Effector memory CD4-positive, alpha-beta T cell (primary cell): Measurements from ENCODE around the gene HSPB6.

Experiments used
- DNase-seq, 3 donors: peaks; one replicate each; pipeline ENCODE4 v3.0.0-alpha.2; 2020
- H3K27ac ChIP-seq: 2 replicates; pipeline ENCODE4 v1.7.0; 2013; ENCODE audit warnings: mild to moderate bottlenecking, low read length, moderate library complexity; ENCODE audit not compliant: insufficient read depth, poor library complexity, severe bottlenecking
- H3K27me3 ChIP-seq: replicated peaks from 2 replicates; pipeline ENCODE4 v1.7.0; 2013; ENCODE audit warnings: mild to moderate bottlenecking, low read length; ENCODE audit not compliant: insufficient read depth, control insufficient read depth, poor library complexity, severe bottlenecking
- H3K36me3 ChIP-seq: 2 replicates; pipeline ENCODE4 v1.7.0; 2013; ENCODE audit warnings: mild to moderate bottlenecking, low read length, moderate library complexity; ENCODE audit not compliant: control insufficient read depth, insufficient read depth
- H3K4me1 ChIP-seq: 2 replicates; pipeline ENCODE4 v1.7.0; 2013; ENCODE audit warnings: low read length, mild to moderate bottlenecking; ENCODE audit not compliant: control insufficient read depth, insufficient read depth, poor library complexity, severe bottlenecking
- H3K4me3 ChIP-seq: 2 replicates; pipeline ENCODE4 v1.7.0; 2013; ENCODE audit warnings: low read length, low read depth, mild to moderate bottlenecking; ENCODE audit not compliant: insufficient read depth, poor library complexity, severe bottlenecking
- H3K9me3 ChIP-seq: 2 replicates; pipeline ENCODE4 v1.7.0; 2013; ENCODE audit warnings: mild to moderate bottlenecking, low read length, moderate library complexity; ENCODE audit not compliant: control insufficient read depth

HSPB6 gene

GRCh38 chr19:35722897-35723296 is 33.9 kb downstream of the HSPB6 start:
- Histone ChIP-seq H3K27me3 (no peaks in the 10 kb centered on the region), H3K9me3 (no peaks in the 10 kb centered on the region), H3K4me3 (no peak overlapping the region), H3K36me3 (peaks cover 71% of the 10 kb centered on the region), H3K4me1 (peaks cover 13% of the 10 kb centered on the region), H3K27ac (no peak overlapping the region)
- no peak for DNase-seq

GRCh38 chr19:35722461-35722860 is 34.4 kb downstream of the HSPB6 start:
- no peaks in the 10 kb centered on the region for H3K27me3 ChIP-seq
- DNase-seq: no peak
- H3K9me3 ChIP-seq: no peaks in the 10 kb centered on the region
- H3K4me1 ChIP-seq: peaks cover 13% of the 10 kb centered on the region
- peaks cover 67% of the 10 kb centered on the region for H3K36me3 ChIP-seq
- H3K4me3 ChIP-seq: no peak overlapping the region
- H3K27ac ChIP-seq: no peak overlapping the region

GRCh38 chr19:35721374-35721773 is 35.5 kb downstream of the HSPB6 start:
- Histone ChIP-seq H3K4me1 (peaks cover 21% of the 10 kb centered on the region), H3K36me3 (peaks cover 56% of the 10 kb centered on the region), H3K4me3 (no peak overlapping the region), H3K27ac (no peak overlapping the region), H3K9me3 (no peaks in the 10 kb centered on the region), H3K27me3 (no peaks in the 10 kb centered on the region)
- no peak for DNase-seq

GRCh38 chr19:35720648-35721047 is 36.2 kb downstream of the HSPB6 start:
- no peaks in the 10 kb centered on the region for H3K27me3 ChIP-seq
- H3K4me3 ChIP-seq: no peak overlapping the region
- peaks cover 29% of the 10 kb centered on the region for H3K4me1 ChIP-seq
- peaks cover 49% of the 10 kb centered on the region for H3K36me3 ChIP-seq
- H3K27ac ChIP-seq: no peak overlapping the region
- H3K9me3 ChIP-seq: no peaks in the 10 kb centered on the region
- no peak for DNase-seq

- Histone ChIP-seq H3K4me3 (no peak overlapping the region), H3K27me3 (no peaks in the 10 kb centered on the region), H3K36me3 (peaks cover 44% of the 10 kb centered on the region), H3K27ac (no peak overlapping the region), H3K9me3 (no peaks in the 10 kb centered on the region), H3K4me1 (peaks cover 30% of the 10 kb centered on the region)
- no peak for DNase-seq
Observed at GRCh38 chr19:35720163-35720524, 36.7 kb downstream of the HSPB6 start.

- Histone ChIP-seq H3K4me3 (peak overlapping the region; percentile 61), H3K4me1 (peaks cover 30% of the 10 kb centered on the region), H3K9me3 (no peaks in the 10 kb centered on the region), H3K27ac (no peak overlapping the region), H3K36me3 (peaks cover 38% of the 10 kb centered on the region), H3K27me3 (no peaks in the 10 kb centered on the region)
- no peak for DNase-seq
Observed at GRCh38 chr19:35719402-35720162, 37.2 kb downstream of the HSPB6 start.

- DNase-seq: peak in 1 of 3 donors; percentile 24
- H3K4me1 ChIP-seq: peaks cover 30% of the 10 kb centered on the region
- no peaks in the 10 kb centered on the region for H3K27me3 ChIP-seq
Observed at GRCh38 chr19:35718345-35719041, 38.3 kb downstream of the HSPB6 start.

GRCh38 chr19:35717665-35718344 is 39.0 kb downstream of the HSPB6 start, which contains the start of gene KMT2B:
Gene KMT2B (plus strand): TSS chr19:35718003. CDS start chr19:35718019, 16 bp downstream.
- Histone ChIP-seq H3K9me3 (no peaks in the 10 kb centered on the region), H3K36me3 (peaks cover 21% of the 10 kb centered on the region), H3K4me1 (peaks cover 37% of the 10 kb centered on the region), H3K4me3 (peak within 1 kb of the TSS; percentile 84), H3K27me3 (no peaks in the 10 kb centered on the region), H3K27ac (peak within 1 kb of the TSS; percentile 80)
- no peak for DNase-seq

More at GRCh38 chr19:35718345-35719041, 38.3 kb downstream of the HSPB6 start:
- peaks cover 27% of the 10 kb centered on the region for H3K36me3 ChIP-seq
- H3K27ac ChIP-seq: peak overlapping the region; percentile 64
- peak overlapping the region; percentile 61 for H3K4me3 ChIP-seq
- H3K9me3 ChIP-seq: no peaks in the 10 kb centered on the region

- H3K27me3 ChIP-seq: no peaks in the 10 kb centered on the region
- H3K4me3 ChIP-seq: peak overlapping the region; percentile 84
- no peaks in the 10 kb centered on the region for H3K9me3 ChIP-seq
- H3K4me1 ChIP-seq: peaks cover 44% of the 10 kb centered on the region
- peaks cover 13% of the 10 kb centered on the region for H3K36me3 ChIP-seq
- peak overlapping the region; percentile 80 for H3K27ac ChIP-seq
- DNase-seq: peak; percentile 93 to 95 (median 94)
Observed at GRCh38 chr19:35716801-35717664, 39.8 kb downstream of the HSPB6 start.
